ENCODE measurements around the gene ADGRG2.
"Not testable (repeated sequence)": the region's sequence is repeated elsewhere in the genome, so short reads cannot be mapped to it uniquely, and the experiment has no call there.

Gene ADGRG2

GRCh38 chrX:19003756-19004155 is 118.5 kb downstream of the ADGRG2 start:
- Mint-ChIP-seq H3K36me3 (ENCODE audit: low read depth) (no peaks in the 10 kb centered on the region), H3K4me1 (no peaks in the 10 kb centered on the region), H3K27ac (no peak overlapping the region), H3K27me3 (no peaks in the 10 kb centered on the region), H3K9me3 (no peaks in the 10 kb centered on the region), H3K4me3 (no peak overlapping the region)
- no peak for DNase-seq
- ATAC-seq, result no peak

DNA sequence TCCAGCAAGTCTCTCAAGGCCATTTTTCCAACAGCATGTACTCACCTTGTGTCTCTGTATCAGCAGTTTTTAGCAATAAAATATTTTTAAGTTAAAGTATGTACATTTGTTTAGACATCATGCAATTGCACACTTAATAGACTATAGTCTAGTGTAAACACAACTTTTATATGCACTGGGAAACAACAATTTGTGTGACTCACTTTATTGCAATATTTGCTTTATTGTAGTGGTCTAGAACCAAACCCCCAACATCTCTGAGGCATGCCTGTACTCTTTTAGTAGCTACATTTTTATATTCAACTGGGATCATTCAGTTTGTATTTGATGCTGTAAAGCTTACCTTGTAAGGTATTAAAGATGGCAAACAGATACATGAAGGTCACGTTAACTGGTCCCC is 123.6 kb downstream of the ADGRG2 start:
- no peaks in the 10 kb centered on the region for H3K9me3 Mint-ChIP-seq
- H3K4me1 Mint-ChIP-seq, result no peaks in the 10 kb centered on the region
- no peak for DNase-seq
- ATAC-seq, result no peak
- H3K36me3 Mint-ChIP-seq (ENCODE audit: low read depth), result no peaks in the 10 kb centered on the region
- no peaks in the 10 kb centered on the region for H3K27me3 Mint-ChIP-seq
- H3K4me3 Mint-ChIP-seq, result no peak overlapping the region
- no peak overlapping the region for H3K27ac Mint-ChIP-seq

- H3K9me3 Mint-ChIP-seq, result no peaks in the 10 kb centered on the region
- ATAC-seq (no peak), DNase-seq (no peak)
- H3K27ac Mint-ChIP-seq, result no peak overlapping the region
- no peak overlapping the region for H3K4me3 Mint-ChIP-seq
- no peaks in the 10 kb centered on the region for H3K27me3 Mint-ChIP-seq
- H3K36me3 Mint-ChIP-seq (ENCODE audit: low read depth), result no peaks in the 10 kb centered on the region
- no peaks in the 10 kb centered on the region for H3K4me1 Mint-ChIP-seq
Observed at GRCh38 chrX:18997916-18998315, 124.4 kb downstream of the ADGRG2 start.

DNA sequence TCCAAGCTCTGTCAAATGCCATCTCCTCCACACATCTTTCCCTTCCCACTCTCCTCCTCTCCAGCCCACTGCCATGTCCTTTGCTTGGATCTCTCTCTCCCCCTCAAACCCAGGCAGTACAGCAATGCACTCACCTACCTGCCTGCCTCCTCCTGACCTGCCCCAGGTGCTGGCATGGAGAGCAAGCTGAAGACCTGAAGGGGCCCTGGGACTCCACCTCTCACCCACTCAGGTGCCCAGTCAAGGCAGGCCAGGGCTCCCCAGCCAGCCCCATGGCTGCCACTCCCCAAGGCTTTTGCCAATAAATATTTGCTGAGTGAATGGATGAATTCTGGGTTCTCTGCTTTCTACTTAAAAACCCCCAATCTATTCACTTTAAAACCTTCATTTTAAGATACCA is 125.7 kb downstream of the ADGRG2 start:
- Mint-ChIP-seq H3K27me3 (no peaks in the 10 kb centered on the region), H3K36me3 (ENCODE audit: low read depth) (no peaks in the 10 kb centered on the region), H3K4me1 (no peaks in the 10 kb centered on the region), H3K4me3 (no peak overlapping the region), H3K27ac (no peak overlapping the region), H3K9me3 (no peaks in the 10 kb centered on the region)
- DNase-seq (no peak), ATAC-seq (no peak)

DNA sequence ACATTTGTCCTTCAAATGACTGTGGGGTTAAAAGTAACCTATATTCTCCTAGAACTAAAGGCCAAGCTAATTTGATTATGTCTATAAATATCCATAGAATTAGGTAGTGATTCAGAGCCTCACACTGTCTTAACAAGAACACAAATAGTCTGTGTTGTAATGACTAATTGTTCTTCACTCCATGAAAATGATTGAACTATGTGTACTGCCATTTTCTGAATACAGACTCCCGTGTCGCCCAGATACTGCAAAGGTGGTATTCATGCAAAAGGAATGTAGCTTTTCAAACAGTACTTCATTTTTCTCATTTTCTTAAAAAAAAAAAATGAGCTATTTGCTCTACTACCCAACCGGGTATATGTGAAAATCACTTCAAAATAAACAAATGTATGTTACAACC is 127.0 kb downstream of the ADGRG2 start:
- ATAC-seq (no peak), DNase-seq (no peak)
- Mint-ChIP-seq H3K36me3 (ENCODE audit: low read depth) (no peaks in the 10 kb centered on the region), H3K4me3 (no peak overlapping the region), H3K27me3 (no peaks in the 10 kb centered on the region), H3K4me1 (no peaks in the 10 kb centered on the region), H3K27ac (no peak overlapping the region), H3K9me3 (no peaks in the 10 kb centered on the region)

DNA sequence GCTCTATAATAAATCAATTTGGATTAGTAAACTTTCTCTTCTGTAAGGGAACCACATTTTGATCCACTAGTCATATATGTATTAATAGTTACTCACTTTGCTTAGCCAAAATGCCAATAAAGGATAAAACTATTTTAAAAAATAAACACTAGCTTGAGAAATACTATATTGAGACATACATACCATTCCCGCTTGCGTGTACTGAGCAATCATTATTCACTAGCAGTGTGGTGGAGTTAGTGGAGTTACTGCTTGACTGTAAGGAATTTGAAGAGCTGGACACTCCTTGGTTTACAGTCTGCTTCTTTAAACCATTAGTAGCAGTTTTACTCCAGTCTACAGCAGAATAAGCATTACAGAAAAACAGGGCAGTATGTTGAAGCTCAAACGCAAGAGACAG is 127.6 kb downstream of the ADGRG2 start:
- Mint-ChIP-seq H3K4me3 (no peak overlapping the region), H3K4me1 (no peaks in the 10 kb centered on the region), H3K9me3 (no peaks in the 10 kb centered on the region), H3K36me3 (ENCODE audit: low read depth) (no peaks in the 10 kb centered on the region), H3K27ac (no peak overlapping the region), H3K27me3 (no peaks in the 10 kb centered on the region)
- no peak for ATAC-seq
- DNase-seq, result no peak

DNA sequence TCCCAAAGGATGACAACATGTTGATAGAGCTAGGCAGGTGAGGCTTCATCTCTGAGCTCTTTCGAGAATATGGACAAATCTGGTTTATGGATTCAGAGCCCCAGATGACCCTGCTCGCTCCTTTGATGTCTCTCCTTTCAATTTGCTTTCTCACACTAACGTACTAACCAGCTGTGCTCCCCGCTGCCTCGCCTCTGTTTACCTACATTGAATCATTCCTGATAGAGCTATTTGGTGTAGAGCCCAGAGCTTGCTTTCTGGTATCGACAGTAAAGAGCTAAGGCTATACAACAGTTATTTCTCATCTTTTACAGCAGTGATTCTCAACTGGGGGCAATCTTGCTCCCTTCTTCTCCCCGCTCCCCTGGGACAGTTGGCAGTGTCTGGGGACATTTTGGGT is 129.4 kb downstream of the ADGRG2 start:
- Mint-ChIP-seq H3K9me3 (no peaks in the 10 kb centered on the region), H3K4me3 (no peak overlapping the region), H3K27ac (no peak overlapping the region), H3K27me3 (no peaks in the 10 kb centered on the region), H3K36me3 (ENCODE audit: low read depth) (no peaks in the 10 kb centered on the region), H3K4me1 (no peaks in the 10 kb centered on the region)
- ATAC-seq (no peak), DNase-seq (no peak)

DNA sequence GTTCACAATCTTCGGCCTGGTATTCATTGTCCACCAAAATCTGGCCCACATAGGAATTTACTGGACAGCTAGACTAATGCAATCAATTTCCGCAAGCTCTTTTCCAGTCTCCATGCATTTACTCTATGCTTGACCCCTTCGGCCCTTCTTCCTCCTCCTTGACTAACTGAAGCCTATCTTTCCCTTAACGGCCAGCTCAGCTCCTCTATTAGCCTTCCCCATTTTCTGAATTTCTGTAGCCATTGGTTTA is 137.2 kb downstream of the ADGRG2 start:
- peaks cover 22% of the 10 kb centered on the region for H3K4me1 Mint-ChIP-seq
- H3K36me3 Mint-ChIP-seq (ENCODE audit: low read depth), result no peaks in the 10 kb centered on the region
- ATAC-seq (no peak), DNase-seq (no peak)
- peak overlapping the region; percentile 74 for H3K27ac Mint-ChIP-seq
- no peaks in the 10 kb centered on the region for H3K9me3 Mint-ChIP-seq
- H3K27me3 Mint-ChIP-seq, result no peaks in the 10 kb centered on the region
- H3K4me3 Mint-ChIP-seq, result peak overlapping the region; percentile 82

GRCh38 chrX:18984381-18985185 is 137.7 kb downstream of the ADGRG2 start:
- ATAC-seq (peak; percentile 91), DNase-seq (peak; percentile 81)
- Mint-ChIP-seq H3K4me3 (peak overlapping the region; percentile 82), H3K4me1 (peaks cover 22% of the 10 kb centered on the region), H3K27me3 (no peaks in the 10 kb centered on the region), H3K27ac (peak overlapping the region; percentile 74), H3K36me3 (ENCODE audit: low read depth) (no peaks in the 10 kb centered on the region), H3K9me3 (no peaks in the 10 kb centered on the region)

DNA sequence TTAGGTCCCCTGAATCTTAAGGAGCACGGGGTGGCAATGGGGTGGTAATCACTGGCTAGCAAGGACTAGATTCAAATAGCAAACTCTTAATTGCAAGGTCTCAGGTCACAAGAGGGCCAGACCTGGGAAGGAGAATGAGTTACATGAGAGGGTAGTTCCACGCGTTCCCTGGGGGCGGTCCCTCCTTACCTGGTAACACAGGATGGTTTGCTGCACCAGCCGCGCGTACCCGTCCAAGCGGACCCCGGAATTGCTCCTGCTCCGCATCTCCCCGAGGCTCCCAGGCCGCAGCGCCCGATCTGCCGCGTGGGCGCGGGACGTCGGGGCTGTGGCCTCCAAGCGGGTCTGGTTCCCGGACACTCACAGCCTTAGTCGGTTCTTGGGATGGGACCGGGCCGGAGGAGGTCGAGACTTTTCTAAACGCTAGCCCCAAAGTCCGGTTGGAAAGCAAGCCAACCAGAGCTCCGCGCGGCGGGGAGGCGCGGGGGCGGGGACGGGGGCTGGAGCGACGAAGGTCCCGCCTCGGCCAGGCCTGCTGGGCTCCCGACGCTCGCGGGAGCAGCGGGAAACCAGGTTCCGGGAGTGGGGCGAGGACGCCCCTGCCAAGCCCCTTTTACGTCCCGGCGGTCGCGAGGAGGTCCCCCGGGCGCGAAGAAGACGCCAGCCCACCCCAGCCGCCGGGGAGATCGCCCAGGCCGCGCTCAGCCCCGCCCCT is 138.4 kb downstream of the ADGRG2 start, which contains the start of gene PHKA2:
Gene PHKA2 (minus strand): TSS at position 449 of the 715 bp plus-strand sequence. CDS start 182 bp downstream, at position 267.
- Mint-ChIP-seq H3K27ac (peak within 1 kb of the TSS; percentile 74), H3K36me3 (ENCODE audit: low read depth) (no peaks in the 10 kb centered on the region), H3K4me1 (peaks cover 22% of the 10 kb centered on the region), H3K27me3 (no peaks in the 10 kb centered on the region), H3K4me3 (peak within 1 kb of the TSS; percentile 82), H3K9me3 (no peaks in the 10 kb centered on the region)
- DNase-seq (no peak), ATAC-seq (peak; percentile 18)

DNA sequence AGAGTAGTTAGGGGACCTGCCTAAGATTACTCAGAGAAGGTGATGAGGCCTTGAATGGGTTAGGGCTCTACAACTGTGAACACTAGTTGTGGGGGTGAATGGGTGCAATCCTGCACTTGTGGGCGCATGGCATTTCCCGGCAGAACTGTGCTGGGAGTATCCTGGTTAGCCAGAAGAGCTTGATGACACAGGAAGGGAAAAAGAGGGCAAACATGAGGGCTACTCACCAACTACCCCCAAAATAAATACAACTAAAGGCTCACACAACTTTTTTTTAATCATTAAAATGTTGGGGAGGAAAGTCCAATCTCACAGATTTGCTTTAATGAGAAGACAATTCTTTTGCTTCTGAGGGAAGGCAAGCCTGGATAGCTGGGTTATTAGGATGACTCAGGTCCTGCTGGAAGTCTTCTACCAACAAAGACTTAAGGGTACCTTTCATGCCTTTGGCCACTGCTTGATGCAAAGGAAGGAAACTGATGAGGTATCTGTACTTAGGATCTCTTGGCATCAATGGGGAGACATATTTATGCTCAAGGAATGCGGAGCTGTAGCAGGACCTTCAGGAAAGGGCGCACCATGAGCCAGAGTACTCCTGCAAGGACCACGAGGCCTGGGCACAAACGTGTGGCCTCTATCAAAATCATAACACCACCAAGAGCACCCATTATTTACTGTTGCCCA is 141.0 kb downstream of the ADGRG2 start:
- H3K36me3 Mint-ChIP-seq (ENCODE audit: low read depth), result no peaks in the 10 kb centered on the region
- no peak overlapping the region for H3K27ac Mint-ChIP-seq
- peak overlapping the region; percentile 11 for H3K4me3 Mint-ChIP-seq
- no peaks in the 10 kb centered on the region for H3K27me3 Mint-ChIP-seq
- H3K4me1 Mint-ChIP-seq, result peaks cover 22% of the 10 kb centered on the region
- H3K9me3 Mint-ChIP-seq, result no peaks in the 10 kb centered on the region
- no peak for ATAC-seq
- DNase-seq, result no peak

GRCh38 chrX:18980262-18980661 is 142.0 kb downstream of the ADGRG2 start:
- not testable (repeated sequence) for H3K36me3 Mint-ChIP-seq (ENCODE audit: low read depth); ATAC-seq; H3K27me3 Mint-ChIP-seq; H3K4me3 Mint-ChIP-seq; H3K27ac Mint-ChIP-seq; H3K9me3 Mint-ChIP-seq; DNase-seq
- peaks cover 18% of the 10 kb centered on the region for H3K4me1 Mint-ChIP-seq

GRCh38 chrX:18974993-18975392 is 147.3 kb downstream of the ADGRG2 start:
- no peak overlapping the region for H3K27ac Mint-ChIP-seq
- H3K9me3 Mint-ChIP-seq, result no peaks in the 10 kb centered on the region
- no peaks in the 10 kb centered on the region for H3K4me1 Mint-ChIP-seq
- peaks cover 7% of the 10 kb centered on the region for H3K36me3 Mint-ChIP-seq (ENCODE audit: low read depth)
- H3K27me3 Mint-ChIP-seq, result no peaks in the 10 kb centered on the region
- no peak for ATAC-seq
- H3K4me3 Mint-ChIP-seq, result no peak overlapping the region
- DNase-seq, result no peak

- ATAC-seq, result no peak
- H3K9me3 Mint-ChIP-seq, result no peaks in the 10 kb centered on the region
- H3K36me3 Mint-ChIP-seq (ENCODE audit: low read depth), result peaks cover 7% of the 10 kb centered on the region
- no peaks in the 10 kb centered on the region for H3K27me3 Mint-ChIP-seq
- no peaks in the 10 kb centered on the region for H3K4me1 Mint-ChIP-seq
- DNase-seq, result no peak
- H3K27ac Mint-ChIP-seq, result no peak overlapping the region
- no peak overlapping the region for H3K4me3 Mint-ChIP-seq
Observed at GRCh38 chrX:18973527-18974192, 148.6 kb downstream of the ADGRG2 start.

Measured in activated naive CD8-positive, alpha-beta T cell treated with anti-CD3 and anti-CD28 coated beads, Interleukin-2, amount 50 U/mL, for 24 hours (primary cell).